ENCODE results near the gene TP53TG5.
A peak's percentile ranks its signal among the peaks of the same experiment; 100 is the strongest.

TP53TG5 gene

DNA sequence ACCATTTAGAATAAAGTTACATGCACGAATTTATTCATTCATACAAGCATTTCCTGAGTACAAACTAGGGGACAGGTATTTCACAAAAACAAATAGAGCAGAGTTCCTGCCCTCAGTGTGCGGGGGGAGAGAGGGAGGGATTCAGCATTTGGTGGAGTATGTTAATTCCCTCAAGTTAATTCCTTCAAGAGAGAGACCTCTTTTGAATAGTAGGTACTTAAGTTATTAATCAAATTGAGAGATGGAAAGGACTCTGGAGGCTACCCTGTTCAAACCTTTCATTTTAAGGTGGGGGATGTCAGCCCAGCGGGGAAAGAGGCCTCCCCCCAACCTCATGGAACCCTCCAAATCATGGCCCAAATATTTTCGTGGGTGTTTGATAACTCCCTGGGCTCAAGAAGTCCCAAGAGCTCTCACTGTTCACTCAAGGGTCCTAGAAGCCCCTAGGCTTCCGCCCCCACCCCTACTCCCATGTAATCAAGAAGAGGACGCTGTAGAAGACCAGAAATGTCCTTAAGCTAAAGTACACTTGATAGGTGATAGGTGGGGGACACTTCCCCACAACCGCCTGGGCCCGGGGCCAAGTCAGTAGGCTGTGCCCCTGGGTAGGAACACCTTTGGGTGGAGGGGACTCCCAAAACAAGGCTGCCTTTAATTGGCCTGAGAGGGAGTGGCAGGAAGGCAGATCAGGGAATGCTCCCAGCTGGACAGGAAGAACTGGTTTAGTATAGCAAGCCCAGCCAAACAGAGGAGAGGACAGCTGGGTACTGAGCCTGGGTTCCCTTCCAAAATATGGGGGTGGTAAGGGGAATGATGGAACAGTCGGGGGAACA lies 32.8 kb downstream of the TP53TG5 start:
- DNase-seq (ENCODE audit: low spot score): peak; percentile 44

DNA sequence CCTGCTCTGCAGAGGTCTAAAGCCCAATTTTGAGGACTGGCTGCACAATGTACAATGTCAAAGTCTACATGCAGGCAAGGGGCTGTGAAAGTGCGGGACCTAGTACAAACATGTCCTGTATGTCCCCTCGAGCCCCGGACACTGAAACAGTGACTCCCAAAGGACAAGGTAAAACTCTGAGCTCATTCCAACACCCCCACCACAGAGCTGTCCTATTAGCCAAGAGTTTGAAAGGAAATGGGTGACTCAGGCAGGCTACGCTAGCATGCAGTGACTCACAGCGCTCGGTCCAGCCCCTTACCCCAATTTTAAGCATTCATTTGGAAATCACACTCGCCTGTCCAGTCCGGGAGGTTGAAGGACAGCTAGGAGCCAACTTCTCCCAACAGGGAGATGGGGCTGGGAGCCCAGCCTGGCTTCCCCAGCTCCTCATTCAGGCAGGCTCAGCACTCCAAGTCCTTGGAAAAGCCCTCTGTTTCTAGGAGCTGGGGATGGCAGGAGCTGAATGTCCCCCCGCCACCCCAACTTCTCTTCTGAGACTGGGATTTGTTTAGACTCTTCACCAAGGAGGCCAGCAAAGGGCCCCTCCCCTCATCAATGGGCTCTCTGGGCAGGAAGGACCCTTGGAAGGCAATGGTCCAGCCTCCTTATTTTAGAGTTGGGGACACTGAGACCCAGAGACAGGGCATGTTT lies 33.8 kb downstream of the TP53TG5 start:
- peak; percentile 85 for DNase-seq (ENCODE audit: low spot score)

DNA sequence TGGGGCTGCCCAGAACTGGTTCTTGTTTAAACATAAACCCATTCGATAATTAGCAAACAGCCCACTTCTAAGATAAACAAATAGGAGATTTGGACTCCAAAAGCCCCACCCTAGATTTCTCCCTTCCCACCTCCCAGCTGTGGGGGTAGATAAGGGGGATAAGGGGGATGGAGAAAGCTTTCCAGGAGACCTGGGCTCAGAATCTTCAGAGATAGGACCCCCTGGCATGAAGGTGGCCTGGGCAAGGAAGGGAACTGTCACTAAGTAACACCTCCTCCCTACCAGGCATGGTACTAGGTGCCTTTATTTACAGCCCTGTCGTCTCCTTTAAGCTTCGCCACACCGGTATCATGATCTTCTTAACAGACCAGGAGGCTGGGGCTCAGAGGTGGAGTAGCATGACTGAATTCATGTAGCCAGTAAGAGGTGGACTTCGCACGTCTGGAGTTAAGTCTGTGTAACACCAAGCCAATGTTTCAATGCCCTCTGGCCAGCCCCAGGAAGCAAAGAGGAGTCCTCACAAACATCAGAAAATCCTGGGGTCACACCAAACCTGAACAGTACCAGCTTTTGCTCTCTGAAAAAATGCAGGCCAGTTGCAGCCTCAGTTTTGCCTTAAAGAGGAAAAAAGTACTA lies 34.5 kb downstream of the TP53TG5 start:
- DNase-seq (ENCODE audit: low spot score): no peak

DNA sequence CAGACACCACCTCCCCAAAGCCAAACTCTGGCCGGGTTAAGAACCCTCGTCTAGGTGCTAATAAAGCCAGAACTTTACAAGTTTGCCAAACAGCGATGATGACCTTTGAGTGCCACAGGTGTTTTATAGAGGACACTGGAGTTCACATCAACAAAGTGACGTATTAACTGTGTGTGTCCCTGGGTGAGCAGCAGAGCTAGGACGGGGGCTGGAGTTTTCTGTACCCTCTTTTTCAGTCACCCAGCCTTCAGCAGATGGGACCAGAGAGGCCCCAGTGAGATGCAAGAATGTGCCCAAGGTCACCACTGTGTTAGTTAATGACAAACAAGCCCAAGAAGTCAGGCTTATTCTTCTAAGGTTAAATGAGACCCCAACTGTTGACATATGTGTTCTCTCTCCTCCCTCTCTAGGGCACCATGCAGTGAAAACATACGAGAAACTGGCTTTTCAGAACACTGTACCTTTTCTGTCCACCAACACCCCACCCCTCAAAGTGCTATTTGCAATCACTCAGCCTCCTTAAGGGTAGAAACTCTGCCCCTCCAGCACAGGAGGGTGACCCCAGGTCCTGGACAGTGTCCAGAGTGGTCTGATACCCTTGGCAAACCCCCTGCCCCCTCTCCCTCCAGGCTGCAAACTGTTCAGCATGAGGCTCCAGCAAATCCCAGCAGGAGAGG lies 35.1 kb downstream of the TP53TG5 start:
- DNase-seq (ENCODE audit: low spot score): no peak

DNA sequence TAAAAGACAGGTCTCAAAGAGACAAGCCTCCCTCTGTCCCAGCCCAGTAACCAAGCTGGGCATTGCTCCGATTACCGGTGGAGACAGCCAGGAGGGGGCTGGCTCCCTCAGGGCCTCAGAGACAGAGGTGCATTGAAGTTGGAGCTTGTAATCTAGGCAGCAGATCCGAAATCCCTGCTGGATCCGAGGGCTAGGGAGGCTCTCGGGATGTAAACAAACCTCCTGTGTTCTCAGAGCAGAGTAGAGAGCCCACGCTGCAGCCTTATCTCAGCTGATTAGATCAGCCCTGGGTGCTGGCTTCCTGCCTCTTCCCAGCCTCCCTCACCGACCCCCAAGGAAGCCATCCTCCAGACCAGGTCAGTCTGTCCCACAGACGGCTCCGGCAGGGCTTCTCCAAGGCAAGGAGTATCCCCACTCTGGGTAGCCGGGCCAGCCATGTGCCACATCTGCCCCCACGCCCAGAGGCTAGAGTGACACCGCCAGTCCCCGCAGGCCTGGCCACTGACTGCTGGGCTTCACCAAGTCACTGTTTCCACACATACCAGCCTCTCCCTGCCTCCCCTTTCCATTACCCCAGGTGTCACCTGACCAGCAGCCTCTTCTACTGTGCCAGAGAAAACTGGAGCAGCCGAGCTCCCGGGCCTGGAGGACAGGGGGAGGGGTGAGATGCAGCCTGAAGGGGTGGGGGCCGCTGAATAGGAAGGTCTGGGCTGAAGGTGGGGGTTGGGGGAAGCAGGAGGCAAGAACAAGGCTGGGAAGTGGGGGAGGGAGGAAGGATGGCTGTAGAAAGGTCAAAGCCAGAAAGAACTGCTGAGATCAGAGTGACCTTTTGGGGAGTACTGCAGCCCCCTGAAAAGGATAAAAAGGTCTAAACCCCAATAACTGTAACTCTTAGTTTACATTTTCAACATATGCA lies 35.9 kb downstream of the TP53TG5 start:
- no peak for DNase-seq (ENCODE audit: low spot score)

DNA sequence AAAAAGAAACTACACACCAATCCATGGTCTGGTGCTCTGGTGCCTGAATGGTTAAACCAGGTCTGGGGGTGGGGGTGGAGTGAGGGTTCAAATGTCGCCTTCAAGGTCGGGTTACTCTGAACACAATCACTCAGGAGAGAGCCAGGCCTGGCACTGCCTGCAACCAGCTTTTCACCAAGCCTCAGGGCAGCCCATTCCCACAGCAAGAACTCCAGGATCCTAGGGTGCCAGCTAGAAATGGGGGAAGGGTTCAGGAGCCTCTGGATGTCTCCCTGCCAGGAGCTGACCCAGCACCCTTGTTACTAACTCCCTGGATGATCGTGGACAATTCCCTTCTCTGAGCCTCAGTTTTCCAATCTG lies 36.6 kb downstream of the TP53TG5 start:
- no peak for DNase-seq (ENCODE audit: low spot score)

DNA sequence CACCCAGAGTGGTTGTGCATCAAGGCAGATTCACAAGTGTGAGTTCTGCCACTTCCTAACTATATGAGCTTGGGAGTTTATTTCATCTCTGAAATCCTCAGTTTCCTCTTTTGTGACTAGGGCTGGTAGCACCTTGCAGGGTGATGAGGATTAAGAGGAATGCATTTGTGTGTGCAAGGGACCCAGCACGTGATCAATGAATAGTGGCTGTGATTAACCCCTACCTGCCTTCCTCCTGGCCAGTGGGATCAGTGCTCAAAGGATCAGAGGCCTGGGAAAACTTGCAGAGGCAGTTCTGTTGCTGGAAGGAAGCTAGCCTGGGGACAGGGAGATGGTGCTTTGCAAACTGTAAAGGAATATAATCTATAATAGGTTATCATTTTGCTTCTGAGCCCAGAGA lies 37.2 kb downstream of the TP53TG5 start:
- DNase-seq (ENCODE audit: low spot score): no peak

DNA sequence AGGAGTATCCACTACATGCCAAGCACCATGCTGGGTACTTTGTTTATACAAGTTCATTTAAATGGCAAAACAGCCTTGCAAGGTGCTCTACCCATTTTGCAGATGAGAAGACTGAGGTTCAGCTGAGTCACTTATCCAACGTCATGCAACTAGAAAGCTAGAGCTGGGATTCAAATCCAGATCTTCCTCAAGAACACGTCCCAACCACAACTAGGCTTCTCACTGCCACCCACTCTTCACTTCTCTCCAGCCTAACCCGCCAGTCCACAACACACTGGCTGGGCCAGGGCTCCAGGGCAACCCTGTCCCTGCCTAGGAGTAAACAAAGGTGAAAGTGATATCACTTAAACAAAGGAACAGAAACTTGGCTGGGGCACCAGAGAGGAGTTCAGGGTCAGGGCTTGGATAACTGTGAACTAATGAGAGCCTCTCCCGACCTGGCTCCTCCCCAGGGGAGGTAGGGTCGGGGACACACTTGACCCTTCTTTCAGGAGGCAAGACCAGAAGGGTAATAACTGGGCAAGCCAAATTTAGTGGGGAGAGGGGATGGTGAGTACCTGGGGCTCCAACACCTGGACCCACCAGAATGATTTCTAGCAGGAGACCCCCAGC lies 37.8 kb downstream of the TP53TG5 start:
- DNase-seq (ENCODE audit: low spot score): no peak

DNA sequence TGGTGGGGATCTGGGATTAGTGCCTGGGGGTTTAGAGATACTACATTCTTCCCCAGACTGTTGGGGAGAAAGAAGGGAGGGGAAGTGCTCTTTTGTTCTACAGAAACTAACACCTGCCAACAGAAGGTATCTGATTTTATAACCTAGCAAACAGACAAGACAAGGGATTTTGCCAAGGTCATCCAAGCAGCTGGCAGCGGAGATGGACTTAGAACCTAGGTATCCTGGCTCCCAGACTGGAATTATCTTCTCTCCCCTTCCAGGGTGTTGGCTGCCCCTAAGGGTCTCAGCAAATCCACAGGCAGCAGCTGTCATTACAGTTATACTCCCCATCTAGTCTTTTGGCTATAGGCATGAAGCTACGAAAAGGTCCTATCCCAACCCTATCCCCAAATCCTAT lies 38.3 kb downstream of the TP53TG5 start:
- DNase-seq (ENCODE audit: low spot score): no peak

DNA sequence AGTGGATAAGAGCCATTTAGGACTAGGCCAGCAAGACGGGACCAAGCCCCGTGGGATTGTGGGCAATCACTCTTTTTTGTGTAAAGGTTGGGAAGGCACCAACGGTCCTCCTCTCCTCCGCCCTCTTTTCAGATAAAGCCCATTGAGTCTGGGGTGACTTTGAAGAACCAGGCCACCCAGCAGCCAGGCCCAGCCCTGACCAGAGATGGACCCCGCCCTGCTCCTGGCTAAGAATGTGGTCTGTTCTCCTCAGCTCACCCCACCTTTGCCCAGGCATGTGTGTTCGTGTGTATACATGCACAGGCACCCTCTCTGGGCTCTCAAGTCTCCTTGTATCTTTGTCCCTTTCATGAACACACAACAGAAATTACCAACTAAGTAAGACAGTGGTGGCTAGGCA lies 39.0 kb downstream of the TP53TG5 start:
- DNase-seq (ENCODE audit: low spot score): no peak

DNA sequence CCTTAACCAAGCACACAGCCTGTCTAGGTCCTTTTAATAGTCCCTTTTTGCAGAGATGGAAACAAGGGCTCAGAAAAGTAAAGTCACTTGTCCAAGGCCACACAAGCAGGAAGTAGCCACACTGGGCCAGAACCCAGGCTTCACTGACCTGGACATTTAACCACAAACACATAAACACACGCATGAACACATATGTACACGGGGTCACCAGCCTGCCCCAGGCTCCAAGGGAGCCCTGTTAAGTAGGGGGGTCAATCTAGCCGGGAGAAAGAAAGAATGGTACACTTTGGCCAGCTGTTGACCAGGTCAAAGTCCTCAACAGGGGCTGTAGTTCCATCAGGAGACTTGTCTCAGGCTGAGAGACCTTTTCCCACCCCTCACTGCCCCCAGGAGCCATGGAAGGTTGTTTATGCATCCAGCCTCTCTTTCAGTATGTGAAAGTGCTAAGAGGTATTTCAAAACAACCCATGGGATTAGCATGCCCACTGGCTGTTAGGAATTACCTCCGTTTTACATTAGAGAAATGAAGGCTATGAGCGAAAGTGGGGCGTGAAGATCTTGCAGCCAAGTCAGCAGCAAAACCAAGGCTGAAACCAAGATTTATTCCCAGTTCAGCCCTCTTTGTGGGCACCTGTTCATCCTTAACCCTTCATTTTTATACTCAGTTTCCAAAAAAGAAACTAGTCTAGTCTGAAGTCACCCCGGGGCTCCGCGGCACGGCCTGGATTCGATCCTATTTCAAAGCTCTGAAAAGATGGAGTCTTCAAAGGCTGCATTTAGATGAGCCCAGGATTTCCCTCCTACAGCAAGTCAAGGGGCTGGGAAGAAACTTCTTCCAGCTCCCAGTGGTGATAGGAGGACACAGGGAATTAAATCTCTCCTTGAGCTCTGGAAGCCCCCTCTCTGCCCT lies 39.7 kb downstream of the TP53TG5 start:
- DNase-seq (ENCODE audit: low spot score): no peak

DNA sequence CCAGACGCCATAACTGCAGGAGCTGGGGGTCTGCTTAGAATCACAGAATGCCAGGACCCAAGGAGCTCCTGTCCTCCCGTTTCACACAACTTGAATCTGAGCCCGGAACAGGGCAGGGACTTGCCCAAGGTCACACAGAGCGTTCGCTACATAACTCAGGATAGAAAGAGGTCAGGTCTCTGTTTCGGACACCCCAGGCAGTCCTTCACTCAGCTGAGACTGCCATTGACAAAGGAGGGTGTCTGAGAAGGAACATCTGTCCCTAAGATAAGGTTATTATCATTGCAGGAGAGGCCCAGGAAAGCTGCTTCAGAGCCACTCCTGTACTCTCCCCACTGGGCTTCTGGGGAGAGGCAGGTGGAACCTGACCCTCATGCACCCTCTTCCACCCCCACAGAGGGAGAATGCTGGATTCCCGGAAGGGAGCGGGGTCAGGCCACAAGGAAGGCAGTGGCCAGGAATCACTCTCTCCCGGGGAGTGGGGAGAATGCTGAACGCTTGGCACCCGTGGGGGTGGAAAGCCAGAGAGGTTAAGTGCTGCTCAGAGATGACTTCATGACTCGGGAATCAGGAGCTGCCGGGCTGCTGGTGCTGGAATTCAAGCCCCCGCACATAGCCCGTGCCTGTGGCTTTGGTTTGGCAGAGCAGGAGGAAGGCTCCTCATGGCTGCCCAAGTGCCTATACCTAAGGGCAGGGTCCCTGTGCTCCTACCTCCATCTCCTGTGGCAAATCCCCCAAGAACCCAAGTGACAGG lies 40.6 kb downstream of the TP53TG5 start:
- DNase-seq (ENCODE audit: low spot score): peak; percentile 94

DNA sequence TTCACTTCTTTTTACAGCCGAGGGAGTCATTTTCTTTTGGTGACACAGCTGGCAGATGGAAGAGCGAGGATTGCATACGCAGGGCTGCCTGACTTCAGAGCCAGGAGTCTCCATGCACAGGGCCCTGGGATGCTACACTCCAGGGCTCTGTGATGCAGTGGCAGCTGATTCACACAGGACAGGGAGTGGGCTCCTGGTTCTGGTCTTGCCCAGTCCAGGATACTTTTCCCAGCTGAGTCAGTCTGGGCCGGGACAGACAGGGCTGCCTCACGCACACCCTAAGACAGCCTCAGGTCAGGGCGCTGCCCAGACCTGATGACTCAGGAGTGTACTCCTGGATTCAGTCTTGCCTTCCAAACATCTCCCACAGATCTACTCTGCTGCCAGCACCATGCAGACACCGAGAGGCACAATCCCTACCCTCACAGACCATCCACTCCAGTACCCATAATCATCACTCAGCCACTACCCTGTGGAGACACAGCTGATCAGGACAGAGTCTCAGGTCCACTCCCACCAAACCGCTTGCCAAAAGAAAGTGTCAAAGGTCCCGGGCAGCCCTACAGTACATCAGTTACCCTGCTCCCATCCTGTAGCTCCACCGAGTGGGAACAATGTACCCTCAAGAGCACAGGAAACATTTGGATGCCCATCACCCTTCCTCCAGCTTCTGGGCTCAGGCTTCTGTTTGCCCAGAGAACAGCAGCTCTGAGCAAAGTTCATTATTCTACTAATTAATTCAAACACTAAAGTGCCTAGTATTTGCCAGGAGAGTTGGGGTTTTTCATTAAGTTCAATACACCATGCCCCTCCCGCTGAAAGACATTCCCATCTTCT lies 41.4 kb downstream of the TP53TG5 start:
- peak; percentile 85 for DNase-seq (ENCODE audit: low spot score)

DNA sequence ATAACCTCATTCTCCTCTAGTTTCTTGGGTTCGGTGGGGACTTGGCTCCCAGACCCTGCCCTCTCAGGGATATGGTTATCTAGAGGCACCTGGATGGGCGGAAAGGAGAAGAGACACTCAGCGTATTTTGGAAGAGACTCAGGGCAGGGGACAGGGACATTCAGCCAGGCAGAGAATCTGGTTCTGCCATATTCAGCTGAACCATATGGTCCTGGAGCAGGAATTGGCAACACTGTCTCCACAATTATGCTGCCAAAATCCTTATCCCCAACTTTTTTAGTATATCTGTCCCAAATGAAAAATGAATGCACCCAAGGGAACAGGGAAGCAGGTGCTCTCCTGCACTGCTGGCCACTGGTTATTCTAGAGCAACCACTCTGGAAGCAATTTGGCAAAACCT lies 47.6 kb downstream of the TP53TG5 start:
- DNase-seq (ENCODE audit: low spot score): no peak

DNA sequence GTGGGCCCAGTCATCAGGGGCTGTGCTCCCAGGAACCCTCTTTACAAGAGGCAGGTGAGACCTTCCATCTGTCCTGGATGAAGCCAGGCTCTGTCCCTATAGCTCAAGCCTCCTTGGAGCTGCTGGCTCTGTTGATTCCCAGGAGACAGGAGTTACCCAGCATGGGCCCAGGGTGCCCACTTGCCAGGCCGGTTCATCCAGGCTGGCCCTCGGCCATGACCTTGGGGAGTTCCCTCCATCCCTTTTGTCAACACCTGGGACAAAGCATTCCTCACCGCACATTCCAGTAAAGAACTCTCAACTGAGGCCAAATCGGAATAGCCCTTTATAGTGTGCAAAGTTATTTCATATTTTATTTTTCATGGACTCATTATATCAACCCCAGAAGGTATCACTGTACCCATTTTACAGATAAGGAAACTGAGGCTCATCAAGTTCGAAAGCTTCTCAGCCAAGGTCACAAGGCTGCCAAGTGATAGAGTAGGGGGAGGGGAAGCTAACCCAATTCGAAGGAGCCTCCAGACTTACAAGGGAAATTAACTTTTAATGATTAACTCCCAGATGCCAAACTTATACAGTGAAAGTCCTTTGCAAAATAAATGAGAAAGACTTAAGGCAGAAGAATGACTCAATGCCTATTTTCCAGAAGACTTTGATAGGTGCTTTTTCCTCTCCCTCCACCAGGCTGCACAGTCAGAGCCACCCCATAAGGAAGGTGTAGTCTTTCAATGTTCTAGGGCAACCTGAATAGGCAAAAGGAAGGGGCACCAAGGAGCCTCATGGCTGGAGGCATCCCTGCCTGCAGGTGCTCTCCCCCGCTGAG lies 48.4 kb downstream of the TP53TG5 start:
- DNase-seq (ENCODE audit: low spot score): no peak

DNA sequence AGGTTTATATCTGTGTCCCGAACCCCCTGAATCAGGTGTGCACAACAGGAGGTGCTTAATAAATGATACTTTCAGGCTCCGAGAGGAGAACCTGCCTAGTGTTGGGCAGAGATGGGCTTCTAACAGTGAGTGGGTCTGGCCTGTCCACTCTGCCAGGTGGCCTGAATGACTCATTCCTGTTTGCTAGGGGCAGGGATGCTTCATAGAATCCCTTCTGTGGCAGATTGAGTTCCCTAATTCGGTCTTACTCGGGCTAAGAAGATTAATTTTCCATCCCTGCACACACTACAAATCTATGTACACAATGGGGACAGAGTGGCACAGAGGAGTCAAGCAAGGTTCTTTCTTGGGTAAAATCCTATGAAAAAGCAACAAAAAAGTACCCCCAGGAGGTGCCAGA lies 49.7 kb downstream of the TP53TG5 start:
- no peak for DNase-seq (ENCODE audit: low spot score)

DNA sequence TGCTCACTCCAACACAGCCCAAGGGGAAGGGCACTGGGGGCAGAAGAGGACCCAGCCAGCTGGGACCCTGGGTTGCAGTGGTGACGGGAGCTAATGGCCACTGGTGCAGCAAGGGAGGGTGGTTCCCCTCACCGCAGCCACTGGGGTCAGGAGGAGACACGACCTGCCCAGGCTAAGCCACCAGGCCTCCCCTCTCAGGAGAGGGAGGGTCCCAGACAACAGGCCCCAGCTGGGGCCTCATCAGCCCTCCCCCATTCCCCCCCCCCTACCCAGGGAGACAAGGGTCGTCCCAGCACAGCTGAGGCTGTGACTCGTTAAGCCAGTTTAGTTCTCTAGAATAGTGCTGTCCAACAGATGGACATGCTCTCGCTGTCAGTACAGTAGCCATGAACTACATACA lies 52.8 kb downstream of the TP53TG5 start:
- DNase-seq (ENCODE audit: low spot score): no peak

DNA sequence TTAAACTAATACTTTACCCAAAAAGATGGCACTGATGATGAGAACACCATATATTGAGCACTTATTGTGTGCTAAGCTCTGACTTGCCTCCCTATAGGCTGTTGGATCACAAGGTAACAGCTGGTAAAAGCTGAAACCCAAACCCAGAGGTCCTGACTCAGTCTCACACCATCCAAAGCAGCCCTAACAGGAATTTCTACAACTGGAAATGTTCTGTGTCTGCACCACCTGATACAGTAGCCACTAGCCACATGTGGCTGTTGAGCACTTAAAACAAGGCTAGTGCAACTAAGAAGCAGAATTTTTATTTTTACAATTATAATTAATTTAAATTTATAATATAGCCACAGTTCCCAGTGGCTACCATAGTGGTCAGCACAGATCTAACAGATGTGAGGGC lies 54.4 kb downstream of the TP53TG5 start:
- no peak for DNase-seq (ENCODE audit: low spot score)
